GM21526 (cell line): Measurements from ENCODE around the gene PRR29.
"Not testable (repeated sequence)": the region's sequence is repeated elsewhere in the genome, so short reads cannot be mapped to it uniquely, and the experiment has no call there.

Source experiments
- ATAC-seq: cut with Tn5 transposase; IDR thresholded peaks from one replicate; pipeline ENCODE4 v1.9.1; 2021; ENCODE audit warnings: moderate library complexity; ENCODE audit not compliant: unreplicated experiment, low FRiP score

The PRR29 gene

GRCh38 chr17:63995626-63996025 lies 2.5 kb upstream of the PRR29 start:
- ATAC-seq = no peak

DNA sequence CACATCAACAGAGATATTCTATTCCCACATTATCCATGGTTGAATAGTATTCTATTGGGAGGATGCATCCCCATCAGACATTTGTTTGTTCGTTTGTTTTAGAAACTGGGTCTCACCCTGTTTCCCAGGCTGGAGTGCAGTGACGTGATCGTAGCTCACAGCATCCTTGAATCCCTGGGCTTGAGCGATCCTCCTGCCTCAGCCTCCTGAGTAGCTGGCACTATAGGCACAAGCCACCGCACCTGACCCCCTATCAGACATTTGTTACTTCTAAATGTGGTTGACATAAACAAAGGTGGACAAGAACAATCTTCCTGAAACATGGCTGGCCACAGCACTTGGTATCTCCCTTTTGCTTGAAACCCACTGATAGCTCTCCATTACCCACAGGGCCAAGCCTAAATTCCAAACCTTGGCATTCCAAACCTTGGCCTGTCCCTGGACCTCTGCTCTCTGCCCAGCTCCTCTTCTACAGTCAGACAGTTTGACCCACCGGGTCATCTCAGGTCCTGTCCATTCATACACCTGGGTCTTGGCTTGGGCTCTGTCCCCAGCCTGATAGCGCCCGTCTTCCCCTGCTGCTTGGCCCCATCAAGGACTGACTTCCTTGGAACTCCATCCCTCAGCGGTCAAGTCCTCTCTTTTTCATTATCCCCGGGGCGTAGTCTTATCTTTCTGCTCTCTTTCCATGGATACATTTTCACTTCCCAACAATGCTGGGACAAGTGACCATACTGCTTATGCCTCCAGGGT lies 1.5 kb upstream of the PRR29 start:
- no peak for ATAC-seq

- no peak for ATAC-seq
These were observed 656 bp upstream of the PRR29 start for GRCh38 chr17:63997341-63998048.

GRCh38 chr17:63998721-63999679 lies 849 bp downstream of the PRR29 start:
- ATAC-seq = no peak

GRCh38 chr17:63999680-64000531 lies 1.8 kb downstream of the PRR29 start:
- no peak for ATAC-seq

GRCh38 chr17:64001091-64001579 lies 3.0 kb downstream of the PRR29 start:
- no peak for ATAC-seq

DNA sequence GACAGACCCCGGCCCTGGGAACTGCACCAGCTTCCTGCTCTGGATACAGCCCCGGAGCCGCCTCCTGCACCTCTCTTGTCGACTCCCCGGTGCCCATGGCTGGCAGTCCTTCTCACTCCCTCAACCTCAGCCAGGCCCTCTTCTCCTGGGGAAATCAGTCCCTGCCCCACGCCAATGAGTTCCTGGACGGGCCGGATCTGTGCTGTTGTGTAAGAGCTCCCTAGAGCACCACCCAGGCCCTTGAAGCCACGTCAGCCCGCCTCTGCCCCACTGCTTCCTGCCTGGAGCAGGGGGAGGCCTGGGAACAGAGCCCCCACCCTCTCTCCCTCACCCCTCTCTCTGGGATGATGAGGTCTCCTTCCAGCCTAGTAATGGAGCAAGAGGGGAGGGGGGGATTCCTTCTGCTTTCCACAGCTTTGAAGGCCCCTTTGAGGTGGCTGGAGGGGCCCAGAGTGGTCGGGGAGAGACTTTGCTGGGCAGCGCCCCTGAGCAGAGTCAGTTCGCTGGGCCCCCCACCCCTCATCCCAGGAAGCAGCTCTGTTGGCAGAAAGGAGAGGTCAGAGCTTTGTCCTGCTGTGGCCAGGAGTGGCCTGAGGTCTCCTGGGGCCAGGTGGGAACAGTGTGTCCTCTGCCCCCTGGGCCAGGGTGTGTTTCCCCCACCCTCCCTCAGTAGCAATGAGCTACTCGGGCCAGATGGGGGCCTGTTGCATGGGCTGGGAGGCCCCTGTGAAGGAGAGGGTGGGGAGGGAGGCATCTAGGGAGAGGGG lies 3.8 kb downstream of the PRR29 start:
- ATAC-seq = no peak

- ATAC-seq = no peak
These were observed 4.7 kb downstream of the PRR29 start for GRCh38 chr17:64002658-64003525.

DNA sequence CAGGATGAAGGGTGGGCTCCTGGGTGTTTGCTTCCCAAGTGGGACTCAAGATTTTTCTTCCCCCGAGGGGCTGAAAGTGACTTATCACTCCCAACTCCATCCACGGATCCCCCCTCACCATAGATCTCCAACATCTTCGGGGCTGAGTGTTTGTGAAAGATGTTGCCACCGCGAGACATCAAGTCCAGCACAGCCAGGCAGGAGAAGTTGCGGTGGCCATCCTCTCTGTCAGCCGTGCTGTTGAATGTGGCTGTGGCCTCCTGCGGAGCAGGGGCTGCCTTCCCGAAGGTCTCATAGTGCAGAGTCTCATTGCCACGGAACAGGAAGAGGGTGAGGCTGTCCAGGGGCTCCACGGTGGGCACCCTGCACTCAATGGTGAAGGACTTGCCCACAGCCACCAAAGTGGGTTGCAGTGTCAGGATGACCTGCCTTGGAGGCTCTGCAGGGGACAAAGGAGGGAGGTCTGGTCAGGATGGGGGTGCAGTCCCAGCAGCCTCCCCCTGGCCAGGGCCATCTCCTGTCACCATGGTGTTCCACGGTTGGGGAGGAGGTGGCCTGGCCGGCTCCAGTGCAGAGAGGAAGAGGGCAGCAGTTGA lies 5.5 kb downstream of the PRR29 start:
- ATAC-seq = no peak

DNA sequence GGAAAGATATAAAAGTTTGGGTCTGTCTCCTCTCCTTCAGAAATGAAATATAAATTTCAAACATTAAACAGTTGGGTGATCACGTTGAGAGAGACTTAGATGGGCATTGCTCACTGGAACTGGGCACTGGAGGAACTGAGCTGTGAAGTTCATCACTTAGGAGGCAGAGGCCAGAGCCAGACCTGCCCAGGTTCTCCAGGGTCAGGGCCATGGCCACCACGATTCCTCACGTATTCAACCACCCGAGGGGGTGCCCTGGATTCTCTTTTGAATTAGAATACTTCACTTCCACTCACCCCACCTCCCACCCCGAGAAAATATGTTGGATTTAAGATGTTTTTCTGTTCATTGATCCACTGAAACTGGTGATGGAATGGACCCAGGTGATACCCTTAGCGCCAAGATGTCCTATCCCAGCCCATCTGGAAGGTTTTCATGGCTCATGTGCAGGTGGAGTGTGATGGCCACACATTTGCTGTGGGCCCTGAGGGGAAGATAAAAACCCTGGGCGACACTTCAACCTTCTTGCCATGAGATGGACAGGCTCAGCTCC lies 6.1 kb downstream of the PRR29 start:
- no peak for ATAC-seq

DNA sequence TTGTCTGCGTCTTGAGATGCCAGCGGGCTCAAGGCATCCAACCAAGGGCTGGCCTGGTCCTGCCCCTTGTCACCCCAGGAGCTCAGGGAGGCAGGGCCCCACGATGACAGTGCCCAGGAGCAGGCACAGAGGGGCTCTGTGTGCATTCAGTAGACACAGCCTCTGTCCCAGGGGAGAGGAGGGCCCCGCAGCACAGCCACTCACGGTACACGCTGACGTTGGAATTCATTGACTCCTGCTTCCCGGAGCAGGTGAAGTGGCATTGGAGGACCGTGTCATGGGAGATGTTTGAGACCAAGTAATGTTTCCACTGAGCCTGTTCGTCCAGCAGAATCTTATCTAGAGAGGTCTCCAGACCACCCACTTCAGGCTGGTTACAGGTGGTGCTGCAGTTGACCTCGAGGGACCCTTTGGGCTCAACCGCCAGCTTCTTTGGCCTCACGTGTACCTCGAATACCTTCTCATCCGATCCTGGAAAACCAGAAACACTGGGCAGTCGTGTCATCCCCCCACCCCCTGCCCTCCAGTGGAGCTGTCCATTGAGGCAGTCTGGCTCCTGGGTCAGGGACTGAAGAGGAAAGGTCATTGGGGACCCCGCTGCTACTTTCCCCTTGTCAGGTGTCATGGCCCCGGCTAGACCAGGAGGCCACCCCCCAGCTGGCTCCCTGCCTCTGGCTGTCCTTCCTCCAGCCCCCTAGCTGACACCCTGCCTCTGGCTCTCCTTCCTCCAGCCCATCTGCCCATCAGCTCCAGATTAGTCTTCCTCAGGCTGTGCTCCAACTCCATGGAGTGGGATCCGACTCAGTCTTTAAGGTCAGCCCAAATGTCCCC lies 7.0 kb downstream of the PRR29 start:
- ATAC-seq = no peak

DNA sequence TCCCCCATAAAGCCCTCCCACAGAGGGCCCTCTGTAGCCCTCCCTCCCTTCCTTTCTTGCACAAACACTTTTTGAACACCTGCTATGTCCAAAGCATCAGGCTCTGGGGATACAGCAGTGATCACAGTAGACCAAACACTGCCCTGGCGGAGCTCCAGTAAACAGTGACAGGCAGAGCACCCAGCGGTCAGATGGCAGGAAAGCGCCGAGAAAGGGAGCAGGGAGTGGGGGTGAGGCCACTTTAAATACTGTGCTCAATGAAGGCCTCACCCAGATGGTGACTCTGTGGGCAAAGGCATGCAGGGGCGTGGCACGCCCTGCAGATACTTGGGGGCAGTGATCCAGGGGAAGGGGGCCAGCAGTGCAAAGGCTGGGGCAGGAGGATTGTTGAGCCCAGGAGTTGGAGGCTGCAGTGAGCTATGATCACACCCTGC lies 7.6 kb downstream of the PRR29 start:
- no peak for ATAC-seq

GRCh38 chr17:64006361-64007088 lies 8.4 kb downstream of the PRR29 start:
- ATAC-seq = no peak

GRCh38 chr17:64007089-64007837 lies 9.1 kb downstream of the PRR29 start:
- not testable (repeated sequence) for ATAC-seq

- no peak for ATAC-seq
These were observed 9.7 kb downstream of the PRR29 start for GRCh38 chr17:64007838-64008282.
